Measurements from ENCODE around the gene AMFR.

- TF ChIP-seq CTCF (IDR thresholded peaks at IDR 0.05) (no peak), POLR2A (IDR thresholded peaks at IDR 0.05) (no peak)
These were observed 86.6 kb downstream of the AMFR start for GRCh38 chr16:56338566-56339318.

All from right lobe of liver (tissue), 4 donors.